HG03196 (cell line): Measurements from ENCODE around the gene GRPEL1.
"Not testable (repeated sequence)": the region's sequence is repeated elsewhere in the genome, so short reads cannot be mapped to it uniquely, and the experiment has no call there.

ENCODE experiments used
- ATAC-seq: cut with Tn5 transposase; IDR thresholded peaks from one replicate; pipeline ENCODE4 v1.9.1; 2021; ENCODE audit not compliant: unreplicated experiment

GRPEL1 gene

GRCh38 chr4:7092026-7092425, 24.2 kb upstream of the GRPEL1 start:
- ATAC-seq = no peak

DNA sequence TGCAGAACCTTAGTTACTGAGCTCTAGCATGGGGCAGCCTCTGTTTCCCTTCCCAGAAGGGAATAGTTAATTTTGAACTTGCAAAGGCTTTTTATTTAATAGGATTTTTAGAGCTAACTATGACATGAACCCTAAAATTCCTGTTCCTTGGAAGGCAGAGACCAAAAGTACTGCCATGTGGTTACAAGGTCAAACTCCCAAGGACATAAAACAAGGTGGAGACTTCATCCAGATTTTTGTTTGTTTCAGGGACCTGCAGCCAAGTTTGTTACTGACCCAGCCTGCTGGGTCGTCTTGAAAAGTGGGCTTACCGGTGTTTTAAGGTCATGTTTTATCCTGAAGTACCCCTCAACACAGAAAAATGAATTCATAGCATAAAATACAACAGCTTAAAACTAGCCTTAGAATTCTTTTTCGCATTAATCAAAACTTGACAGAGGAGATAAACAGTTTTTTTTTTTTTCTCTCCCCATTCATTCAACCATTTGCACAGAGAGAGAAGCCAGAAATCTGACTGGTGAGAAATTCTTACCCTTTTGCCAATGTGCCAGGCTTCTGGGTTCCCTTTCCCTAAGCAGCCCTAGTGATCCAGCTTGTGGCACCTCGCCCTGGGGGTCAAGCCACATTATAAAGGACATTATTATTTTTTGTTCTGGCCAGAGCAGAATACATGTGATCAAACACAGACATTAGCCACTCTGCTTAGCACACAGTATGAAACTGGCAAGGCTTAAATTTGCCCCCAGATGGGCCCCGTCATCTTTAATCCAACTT, 21.5 kb upstream of the GRPEL1 start:
- no peak for ATAC-seq

GRCh38 chr4:7087036-7087435, 19.2 kb upstream of the GRPEL1 start:
- ATAC-seq = no peak

DNA sequence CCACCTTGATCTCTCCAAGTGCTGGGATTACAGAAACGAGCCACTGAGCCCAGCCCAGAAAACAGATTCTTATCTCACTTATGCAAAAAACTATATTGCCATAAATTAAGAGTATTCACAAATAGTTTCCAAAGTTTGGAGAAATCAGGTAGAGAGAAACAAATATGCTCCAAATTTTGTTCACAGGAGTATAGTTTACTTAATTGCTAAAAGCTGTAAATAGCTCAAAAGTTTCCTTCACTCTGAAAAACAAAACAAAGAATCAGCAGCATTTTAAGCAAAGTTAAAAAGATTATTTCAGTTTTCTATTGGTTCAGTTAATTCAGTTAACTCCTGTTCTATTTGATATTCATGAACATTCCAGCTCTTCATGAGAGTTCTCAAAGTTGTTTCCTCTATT, 18.5 kb upstream of the GRPEL1 start:
- no peak for ATAC-seq

DNA sequence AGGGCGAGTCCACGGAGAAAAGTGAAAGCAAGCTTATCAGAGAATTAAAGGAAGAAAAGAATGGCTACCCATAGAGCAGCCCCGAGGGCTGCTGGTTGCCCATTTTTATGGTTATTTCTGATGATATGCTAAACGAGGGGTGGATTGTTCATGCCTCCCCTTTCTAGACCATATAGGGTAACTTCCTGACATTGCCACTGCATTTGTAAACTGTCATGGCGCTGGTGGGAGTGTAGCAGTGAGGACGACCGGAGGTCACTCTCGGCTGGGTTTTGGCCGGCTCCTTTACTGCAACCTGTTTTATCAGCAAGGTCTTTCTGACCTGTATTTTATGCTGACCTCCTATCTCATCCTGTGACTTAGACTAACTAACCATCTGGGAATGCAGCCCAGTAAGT, 16.7 kb upstream of the GRPEL1 start:
- ATAC-seq = not testable (repeated sequence)

DNA sequence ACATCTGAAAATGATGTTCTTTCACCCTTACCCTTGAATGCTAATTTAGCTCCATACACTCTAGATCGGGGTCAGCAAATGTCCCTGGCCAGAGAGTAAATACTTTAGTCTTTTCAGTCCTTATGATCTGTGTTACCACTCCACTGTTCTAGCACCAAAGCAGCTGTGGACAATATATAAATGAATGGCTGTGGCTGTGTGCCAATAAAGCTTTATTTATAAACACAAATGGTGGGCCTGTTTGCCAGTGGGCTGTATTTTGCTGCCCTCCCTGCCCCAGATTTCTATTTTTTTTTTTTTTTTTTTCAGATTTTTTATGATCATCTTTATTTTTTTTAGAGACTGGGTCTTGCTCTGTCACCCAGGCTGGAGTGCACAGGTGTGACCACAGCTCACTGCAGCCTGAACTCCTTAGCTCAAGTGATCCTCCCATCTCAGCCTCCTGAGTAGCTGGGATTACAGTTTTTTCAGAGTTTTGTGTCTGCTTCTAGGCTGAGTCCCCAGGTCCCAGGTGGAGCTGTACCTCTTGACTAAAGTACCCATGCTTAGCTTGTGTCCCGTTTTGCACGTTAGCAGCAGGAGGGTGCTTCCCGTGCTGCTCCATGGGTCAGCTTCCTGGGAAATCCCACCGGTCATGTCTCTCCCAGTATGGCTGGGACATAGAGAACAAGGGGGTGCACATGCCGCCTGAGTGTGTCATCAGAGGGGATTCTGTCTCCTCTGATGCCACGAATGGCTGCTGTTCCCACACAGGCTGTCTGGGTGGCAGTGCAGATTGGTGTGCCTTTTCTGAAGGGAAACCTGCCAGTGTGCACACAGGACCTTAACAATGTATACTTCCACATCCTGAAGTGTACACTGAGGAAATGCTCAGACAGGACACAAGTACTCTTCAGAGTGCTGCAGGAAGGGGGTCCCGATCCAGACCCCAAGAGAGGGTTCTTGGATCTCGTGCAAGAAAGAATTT, 16.0 kb upstream of the GRPEL1 start:
- ATAC-seq = no peak

GRCh38 chr4:7079909-7080308, 12.0 kb upstream of the GRPEL1 start:
- ATAC-seq = not testable (repeated sequence)

DNA sequence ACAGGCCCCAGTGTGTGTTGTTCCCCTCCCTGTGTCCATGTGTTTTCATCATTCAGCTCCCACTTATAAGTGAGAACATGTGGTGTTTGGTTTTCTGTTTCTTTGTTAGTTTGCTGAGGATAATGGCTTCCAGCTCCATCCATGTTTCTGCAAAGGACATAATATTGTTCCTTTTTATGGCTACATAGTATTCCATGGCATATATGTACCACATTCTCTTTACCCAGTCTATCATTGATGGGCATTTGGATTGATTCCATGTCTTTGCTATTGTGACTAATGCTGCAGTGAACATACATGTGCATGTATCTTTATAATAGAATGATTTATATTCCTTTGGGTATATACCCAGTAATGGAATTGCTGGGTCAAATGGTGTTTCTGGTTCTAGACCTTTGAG, 11.6 kb upstream of the GRPEL1 start:
- not testable (repeated sequence) for ATAC-seq

GRCh38 chr4:7078025-7078424, 10.2 kb upstream of the GRPEL1 start:
- no peak for ATAC-seq

GRCh38 chr4:7077371-7077770, 9.5 kb upstream of the GRPEL1 start:
- ATAC-seq = no peak

GRCh38 chr4:7076696-7077082, 8.8 kb upstream of the GRPEL1 start:
- no peak for ATAC-seq

DNA sequence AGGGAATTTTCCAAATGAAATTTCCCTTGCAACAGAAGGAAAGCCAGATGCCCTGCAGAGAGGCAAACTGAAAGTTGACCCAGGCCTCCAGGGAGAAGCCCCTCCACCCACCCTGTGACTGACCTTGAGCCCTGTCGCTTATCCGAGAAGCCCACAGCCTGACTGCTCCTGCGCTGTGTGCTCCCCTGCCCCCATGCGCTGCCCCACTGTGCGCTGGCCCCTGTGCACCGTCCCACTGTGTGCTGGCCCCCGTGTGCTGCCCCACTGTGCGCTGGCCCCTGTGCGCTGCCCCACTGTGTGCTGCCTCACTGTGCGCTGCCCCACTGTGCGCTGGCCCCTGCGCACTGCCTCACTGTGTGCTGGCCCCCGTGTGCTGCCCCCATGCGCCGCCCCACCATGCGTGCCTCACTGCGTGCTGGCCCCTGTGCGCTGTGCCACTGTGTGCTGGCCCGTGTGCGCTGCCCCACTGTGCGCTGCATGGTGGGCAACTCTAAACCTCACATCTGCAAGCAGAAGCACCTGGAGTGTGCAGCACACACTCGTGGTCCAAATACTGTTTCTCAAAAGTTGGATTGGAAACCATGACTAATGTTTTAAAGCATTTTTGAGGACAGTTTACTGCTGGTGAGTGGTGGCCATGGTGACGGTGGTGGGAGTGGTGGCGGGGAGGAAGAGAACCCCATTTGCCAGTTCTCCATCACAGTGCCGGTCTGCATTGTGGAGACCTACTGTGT, 8.3 kb upstream of the GRPEL1 start:
- ATAC-seq = no peak

DNA sequence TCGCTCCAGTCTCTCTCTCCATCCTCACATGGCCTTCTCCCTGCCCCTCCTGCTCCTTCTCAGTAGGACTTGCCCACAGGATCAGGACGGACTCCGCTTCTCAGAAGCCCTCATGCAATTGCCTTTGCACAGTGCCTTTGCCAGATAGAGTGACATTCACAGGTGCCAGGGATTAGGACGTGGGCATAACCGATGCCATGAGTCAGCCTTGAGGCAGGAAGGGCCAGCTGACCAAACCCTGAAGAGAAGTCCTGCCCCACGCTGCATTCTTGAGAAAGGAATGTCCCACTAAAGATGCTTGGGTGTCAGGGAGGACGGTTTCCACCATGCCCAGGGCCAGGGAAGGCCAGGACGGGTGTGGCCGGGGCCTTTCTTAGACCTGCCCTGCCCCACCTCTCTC, 6.6 kb upstream of the GRPEL1 start:
- ATAC-seq = no peak

- no peak for ATAC-seq
Observed at GRCh38 chr4:7073526-7074390, 5.9 kb upstream of the GRPEL1 start.

DNA sequence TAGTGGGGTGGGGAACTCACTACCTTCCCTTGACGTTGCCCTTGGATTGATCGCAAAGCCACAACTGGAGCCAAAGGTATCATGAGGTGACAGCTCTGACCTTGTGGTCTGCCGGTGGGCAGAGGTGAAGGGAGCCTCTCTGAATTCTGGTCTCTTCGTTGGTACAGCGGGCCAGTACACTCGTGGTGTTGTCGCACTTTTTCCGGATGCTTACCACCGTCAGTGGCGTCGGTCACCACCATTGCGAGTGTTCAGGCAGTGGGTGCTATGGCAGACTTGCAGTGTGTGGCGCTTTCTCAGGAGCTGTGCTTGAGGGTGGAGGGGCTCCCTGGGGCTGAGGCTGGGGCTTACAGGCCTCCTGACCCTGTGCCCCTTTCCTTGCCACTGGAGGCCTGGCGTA, 5.2 kb upstream of the GRPEL1 start:
- no peak for ATAC-seq

DNA sequence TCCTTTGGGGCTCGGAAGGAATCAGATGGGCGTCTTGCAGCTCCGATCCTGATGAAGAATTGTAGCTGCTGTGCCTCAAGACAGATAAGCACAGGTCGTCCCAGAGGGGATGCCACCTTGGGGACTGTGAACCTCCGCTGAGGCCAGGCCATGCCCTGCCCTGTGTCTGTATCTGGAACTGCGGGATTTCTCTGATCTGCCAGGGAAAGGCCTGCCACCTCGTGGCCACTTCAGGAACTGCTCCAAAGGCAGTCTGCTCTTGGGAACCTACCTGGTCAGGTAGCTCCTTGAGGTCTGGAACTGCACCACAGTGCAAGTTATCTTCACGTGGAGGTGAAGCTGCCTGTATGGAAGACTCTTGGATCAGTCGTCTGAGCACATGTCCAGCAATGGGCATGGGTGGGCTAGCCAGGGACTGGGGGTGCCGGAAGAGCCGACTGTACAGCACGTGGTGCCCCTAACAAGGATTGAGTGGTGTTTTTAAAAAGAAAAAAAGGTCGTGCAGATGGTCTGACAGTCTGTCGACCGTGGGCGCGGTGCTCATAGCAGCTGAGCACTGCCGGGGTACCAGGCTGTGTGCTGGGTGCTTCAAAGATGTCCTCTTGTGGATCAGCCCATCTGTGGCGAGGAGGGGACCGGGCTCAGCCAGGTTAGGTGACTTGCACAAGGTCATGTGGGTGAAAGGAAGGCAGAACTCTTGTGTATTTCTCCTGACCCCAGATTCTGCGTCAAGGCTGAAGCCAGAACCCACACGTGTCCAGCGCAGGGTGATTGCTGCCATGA, 3.1 kb upstream of the GRPEL1 start:
- peak; percentile 35 for ATAC-seq

DNA sequence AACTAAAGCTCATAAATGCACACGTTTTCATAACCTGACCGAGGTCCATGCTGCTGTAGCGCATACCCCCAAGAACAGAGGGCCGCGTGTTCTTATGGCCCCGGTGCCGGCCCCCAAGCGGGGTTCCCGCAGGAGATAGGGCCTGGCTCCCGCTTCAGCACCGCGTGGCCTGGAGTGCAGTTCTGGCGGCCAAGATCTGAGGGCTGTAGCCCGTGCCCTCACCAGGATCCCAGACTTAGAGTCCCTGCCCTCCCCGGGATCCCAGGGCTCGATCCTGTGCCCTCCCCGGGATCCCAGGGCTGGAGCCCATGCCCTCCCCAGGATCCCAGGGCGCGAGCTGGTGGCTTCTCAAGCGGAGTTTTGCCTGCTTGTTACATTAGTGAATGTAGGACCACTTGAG, 1.0 kb upstream of the GRPEL1 start:
- ATAC-seq = no peak

- ATAC-seq = no peak
Observed at GRCh38 chr4:7068279-7068842, 497 bp upstream of the GRPEL1 start.

- ATAC-seq = no peak
Observed at GRCh38 chr4:7067126-7067451, 775 bp downstream of the GRPEL1 start.

- ATAC-seq = no peak
Observed at GRCh38 chr4:7066493-7066892, 1.4 kb downstream of the GRPEL1 start.
